Epithelial cell of proximal tubule (primary cell): ENCODE measurements around the gene BMPR1B. TPM values are rescaled to one million over a fixed set of nuclear protein-coding genes. Genes with fewer than 3 reads are reported as not detected.

Experiments used
- DNase-seq: peaks from one replicate; pipeline ENCODE4 v3.0.0-alpha.2; 2011; ENCODE audit warnings: low read depth
- H3K4me3 ChIP-seq: 2 replicates; pipeline ENCODE4 v1.5.1; 2011; ENCODE audit warnings: low read depth, mild to moderate bottlenecking, low read length
- total RNA-seq: library from RNA; depleted of rRNA; stranded (reverse); fragments of >200 nt; gene quantifications from 2 replicates; pipeline ENCODE4 v1.2.3, GENCODE V29; 2015
- TF ChIP-seq, protein P1 (sequence below): conservative IDR thresholded peaks from 2 replicates; pipeline ENCODE4 v1.5.1; 2012; ENCODE audit warnings: low read depth, mild to moderate bottlenecking, low read length

Gene BMPR1B
- total RNA-seq, 1 donor from 2014 or later: 2.0 TPM

DNA sequence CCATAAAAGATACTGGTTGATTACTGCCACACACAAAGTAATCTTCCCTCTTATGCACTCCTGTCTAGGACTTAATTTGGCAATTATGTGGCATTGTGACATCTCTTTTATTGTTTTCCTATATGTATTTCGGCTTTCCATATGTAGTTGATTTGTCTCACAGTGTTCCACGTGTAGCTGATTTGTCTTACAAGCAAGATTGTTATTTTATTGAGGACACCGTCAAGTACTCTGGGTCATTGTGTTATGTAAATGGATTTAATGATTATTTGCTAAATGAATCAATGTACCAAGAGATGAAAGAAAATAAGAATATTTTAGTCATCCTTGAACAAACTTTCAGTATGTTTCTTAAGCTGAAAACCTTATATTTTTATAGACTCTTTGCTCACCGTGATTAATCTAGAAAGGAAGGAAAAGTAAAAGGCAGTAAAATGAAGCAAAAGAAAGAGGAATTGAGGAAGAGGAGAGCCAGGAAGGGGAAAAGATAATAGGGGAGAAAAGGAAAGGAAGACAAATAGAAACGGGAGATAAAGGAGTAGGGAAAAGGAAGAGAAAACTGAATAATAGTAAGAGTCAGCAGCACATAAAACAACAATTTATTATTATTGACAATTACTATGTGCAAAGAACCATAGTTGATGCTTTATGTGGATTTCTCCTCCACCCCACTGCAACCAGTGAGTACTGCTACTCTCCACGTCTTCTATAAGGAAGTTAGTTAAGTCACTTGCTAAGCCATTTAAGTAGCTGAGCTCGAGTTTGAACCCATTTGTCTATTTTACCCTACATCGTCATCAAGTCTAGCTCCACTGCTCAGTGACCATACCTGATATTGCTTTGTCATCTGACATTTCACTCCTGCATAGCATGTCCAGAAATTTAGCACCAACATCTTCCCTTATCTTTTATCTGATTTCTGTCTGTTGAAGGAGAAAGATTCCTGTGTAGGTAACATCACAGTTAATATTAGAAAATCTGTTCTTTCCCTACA, 336.5 kb downstream of the BMPR1B start:
- TF ChIP-seq, protein P1, sequence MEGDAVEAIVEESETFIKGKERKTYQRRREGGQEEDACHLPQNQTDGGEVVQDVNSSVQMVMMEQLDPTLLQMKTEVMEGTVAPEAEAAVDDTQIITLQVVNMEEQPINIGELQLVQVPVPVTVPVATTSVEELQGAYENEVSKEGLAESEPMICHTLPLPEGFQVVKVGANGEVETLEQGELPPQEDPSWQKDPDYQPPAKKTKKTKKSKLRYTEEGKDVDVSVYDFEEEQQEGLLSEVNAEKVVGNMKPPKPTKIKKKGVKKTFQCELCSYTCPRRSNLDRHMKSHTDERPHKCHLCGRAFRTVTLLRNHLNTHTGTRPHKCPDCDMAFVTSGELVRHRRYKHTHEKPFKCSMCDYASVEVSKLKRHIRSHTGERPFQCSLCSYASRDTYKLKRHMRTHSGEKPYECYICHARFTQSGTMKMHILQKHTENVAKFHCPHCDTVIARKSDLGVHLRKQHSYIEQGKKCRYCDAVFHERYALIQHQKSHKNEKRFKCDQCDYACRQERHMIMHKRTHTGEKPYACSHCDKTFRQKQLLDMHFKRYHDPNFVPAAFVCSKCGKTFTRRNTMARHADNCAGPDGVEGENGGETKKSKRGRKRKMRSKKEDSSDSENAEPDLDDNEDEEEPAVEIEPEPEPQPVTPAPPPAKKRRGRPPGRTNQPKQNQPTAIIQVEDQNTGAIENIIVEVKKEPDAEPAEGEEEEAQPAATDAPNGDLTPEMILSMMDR: no peak
- no peak overlapping the region for H3K4me3 ChIP-seq
- DNase-seq: no peak

DNA sequence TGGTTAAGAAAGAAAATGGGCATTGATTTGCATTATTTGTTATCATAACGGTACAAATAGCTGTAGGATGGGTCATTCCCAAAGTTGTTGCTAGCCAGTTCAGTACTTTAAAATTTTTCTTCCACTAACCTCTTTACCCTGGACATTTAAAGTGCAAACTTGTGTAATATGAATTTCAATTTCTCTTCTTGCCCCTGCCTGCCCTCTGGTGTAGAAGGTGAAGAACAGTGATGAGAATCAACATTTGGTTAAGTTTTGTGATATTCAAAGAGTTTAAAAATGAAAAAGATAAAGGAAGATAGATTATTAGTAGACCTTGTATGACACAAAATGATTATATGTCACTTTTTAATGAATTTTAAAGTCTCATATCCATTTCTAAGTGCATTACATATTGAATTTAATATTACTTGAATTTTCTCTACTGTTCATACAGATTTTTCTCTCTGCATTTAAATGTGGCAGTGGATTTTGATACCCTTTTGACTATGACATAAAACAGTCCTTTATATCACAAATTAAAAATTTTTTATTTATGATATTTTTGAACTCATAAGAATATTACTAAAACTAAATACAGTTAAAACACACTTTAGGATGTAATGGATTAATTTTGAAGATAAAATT, 337.7 kb downstream of the BMPR1B start:
- TF ChIP-seq, protein P1: peak; percentile 81
- no peak for DNase-seq

DNA sequence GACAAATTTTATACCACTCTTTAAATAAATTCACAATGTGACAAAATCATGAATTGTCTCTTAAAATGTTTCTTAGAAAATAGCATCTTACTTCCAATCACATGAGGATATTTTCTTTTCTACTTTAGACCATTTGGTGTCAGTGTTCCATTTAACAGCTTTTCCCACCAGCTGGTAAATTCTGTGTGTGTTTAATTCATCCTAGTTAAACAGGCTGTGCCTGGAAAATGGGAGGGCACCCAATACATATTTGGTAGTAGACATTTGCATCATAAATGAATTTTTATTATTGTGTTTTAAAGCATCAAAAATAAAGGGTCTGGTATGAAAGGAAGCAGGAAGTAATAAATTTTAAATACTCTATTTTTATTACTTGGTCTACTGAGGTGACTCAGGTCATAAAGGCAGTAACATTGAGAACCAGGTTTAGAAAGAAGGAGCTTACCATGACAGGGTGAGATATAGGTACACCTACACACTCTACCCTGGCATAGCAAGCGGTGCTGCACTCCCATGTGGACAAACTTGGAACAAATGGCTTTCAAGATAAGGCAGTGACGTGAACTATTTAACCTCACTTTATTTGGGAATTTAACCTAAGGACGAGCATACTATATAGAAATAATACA, 344.5 kb downstream of the BMPR1B start:
- no peak overlapping the region for H3K4me3 ChIP-seq
- DNase-seq: no peak
- TF ChIP-seq, protein P1: no peak

More for the DNA sequence above, 337.7 kb downstream of the BMPR1B start:
- no peak overlapping the region for H3K4me3 ChIP-seq

DNA sequence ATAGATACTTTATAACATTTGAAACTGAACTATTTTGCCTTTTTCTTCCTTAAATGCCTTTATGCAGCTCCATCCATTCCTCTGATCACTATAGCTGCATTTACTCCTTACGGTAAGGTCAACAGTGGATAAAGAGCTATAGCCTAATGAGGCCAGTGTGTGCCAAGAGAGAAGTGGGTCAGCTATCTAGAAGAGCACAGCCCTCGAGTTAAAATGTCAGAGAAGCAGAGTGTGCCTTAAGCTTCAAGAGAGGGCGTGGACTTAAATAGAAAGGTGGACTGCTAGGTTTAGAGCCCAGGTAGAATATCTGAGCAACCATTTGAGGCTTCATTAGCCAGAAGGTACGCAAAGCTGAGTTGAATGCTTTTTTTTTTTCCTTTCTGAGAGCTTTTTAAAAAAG, 347.4 kb downstream of the BMPR1B start:
- no peak overlapping the region for H3K4me3 ChIP-seq
- TF ChIP-seq, protein P1: no peak
- DNase-seq: no peak

- no peak overlapping the region for H3K4me3 ChIP-seq
- TF ChIP-seq, protein P1: no peak
- DNase-seq: no peak
Measured at GRCh38 chr4:95105983-95106382, 348.2 kb downstream of the BMPR1B start.

GRCh38 chr4:95106408-95106928, 348.7 kb downstream of the BMPR1B start:
- DNase-seq: no peak
- TF ChIP-seq, protein P1: no peak
- no peak overlapping the region for H3K4me3 ChIP-seq
